ENCODE results near the gene NACC2.

The NACC2 gene

GRCh38 chr9:135976944-135977343 is 118.1 kb downstream of the NACC2 start:
- Histone ChIP-seq H3K36me3 (ENCODE audit: control insufficient read depth, insufficient read depth, low read length) (no peaks in the 10 kb centered on the region), H3K4me2 (ENCODE audit: low read length) (no peak overlapping the region), H3K4me1 (no peaks in the 10 kb centered on the region), H2AFZ (no peak overlapping the region), H3K27ac (no peak overlapping the region), H3K79me2 (no peaks in the 10 kb centered on the region), H3K27me3 (ENCODE audit: control insufficient read depth, insufficient read depth, low read length) (no peaks in the 10 kb centered on the region), H3K4me3 (ENCODE audit: low read depth, low read length) (no peak overlapping the region), H3K9me3 (ENCODE audit: control insufficient read depth, low read length) (no peaks in the 10 kb centered on the region), H3K9ac (no peak overlapping the region)
- no peak for TF ChIP-seq CTCF (IDR thresholded peaks at IDR 0.05)

GRCh38 chr9:135976531-135976930 is 118.6 kb downstream of the NACC2 start:
- Histone ChIP-seq H3K27me3 (ENCODE audit: control insufficient read depth, insufficient read depth, low read length) (no peaks in the 10 kb centered on the region), H3K9me3 (ENCODE audit: control insufficient read depth, low read length) (no peaks in the 10 kb centered on the region), H2AFZ (no peak overlapping the region), H3K4me2 (ENCODE audit: low read length) (no peak overlapping the region), H3K4me3 (ENCODE audit: low read depth, low read length) (no peak overlapping the region), H3K36me3 (ENCODE audit: control insufficient read depth, insufficient read depth, low read length) (no peaks in the 10 kb centered on the region), H3K9ac (no peak overlapping the region), H3K79me2 (no peaks in the 10 kb centered on the region), H3K4me1 (no peaks in the 10 kb centered on the region), H3K27ac (no peak overlapping the region)
- TF ChIP-seq CTCF (IDR thresholded peaks at IDR 0.05), result no peak

- H3K4me3 ChIP-seq (ENCODE audit: low read depth, low read length), result no peak overlapping the region
- H3K27me3 ChIP-seq (ENCODE audit: control insufficient read depth, insufficient read depth, low read length), result no peaks in the 10 kb centered on the region
- no peak overlapping the region for H3K9ac ChIP-seq
- no peak overlapping the region for H3K4me2 ChIP-seq (ENCODE audit: low read length)
- no peak overlapping the region for H3K27ac ChIP-seq
- H3K9me3 ChIP-seq (ENCODE audit: control insufficient read depth, low read length), result no peaks in the 10 kb centered on the region
- H3K79me2 ChIP-seq, result no peaks in the 10 kb centered on the region
- no peak overlapping the region for H2AFZ ChIP-seq
- H3K4me1 ChIP-seq, result no peaks in the 10 kb centered on the region
- no peak for TF ChIP-seq CTCF (IDR thresholded peaks at IDR 0.05)
- H3K36me3 ChIP-seq (ENCODE audit: control insufficient read depth, insufficient read depth, low read length), result no peaks in the 10 kb centered on the region
These were observed 119.3 kb downstream of the NACC2 start for GRCh38 chr9:135975834-135976233.

- Histone ChIP-seq H3K36me3 (ENCODE audit: control insufficient read depth, insufficient read depth, low read length) (no peaks in the 10 kb centered on the region), H3K9me3 (ENCODE audit: control insufficient read depth, low read length) (no peaks in the 10 kb centered on the region), H2AFZ (no peak overlapping the region), H3K4me1 (no peaks in the 10 kb centered on the region), H3K4me3 (ENCODE audit: low read depth, low read length) (no peak overlapping the region), H3K4me2 (ENCODE audit: low read length) (no peak overlapping the region), H3K27me3 (ENCODE audit: control insufficient read depth, insufficient read depth, low read length) (no peaks in the 10 kb centered on the region), H3K79me2 (no peaks in the 10 kb centered on the region), H3K9ac (no peak overlapping the region), H3K27ac (no peak overlapping the region)
- no peak for TF ChIP-seq CTCF (IDR thresholded peaks at IDR 0.05)
These were observed 120.9 kb downstream of the NACC2 start for GRCh38 chr9:135974220-135974573.

GRCh38 chr9:135973277-135974219 is 121.5 kb downstream of the NACC2 start:
- H3K4me3 ChIP-seq (ENCODE audit: low read depth, low read length), result no peak overlapping the region
- no peak overlapping the region for H2AFZ ChIP-seq
- no peak overlapping the region for H3K9ac ChIP-seq

More at GRCh38 chr9:135973277-135974219, 121.5 kb downstream of the NACC2 start:
- TF ChIP-seq CTCF (IDR thresholded peaks at IDR 0.05), result no peak
- Histone ChIP-seq H3K4me1 (no peaks in the 10 kb centered on the region), H3K27ac (no peak overlapping the region), H3K36me3 (ENCODE audit: control insufficient read depth, insufficient read depth, low read length) (no peaks in the 10 kb centered on the region), H3K79me2 (no peaks in the 10 kb centered on the region), H3K27me3 (ENCODE audit: control insufficient read depth, insufficient read depth, low read length) (no peaks in the 10 kb centered on the region), H3K9me3 (ENCODE audit: control insufficient read depth, low read length) (no peaks in the 10 kb centered on the region), H3K4me2 (ENCODE audit: low read length) (no peak overlapping the region)

Measured in parathyroid adenoma (tissue), 2 donors.